IMR-90 (cell line): ENCODE results near the gene FXYD6. TPM values are rescaled to one million over a fixed set of nuclear protein-coding genes. Genes with fewer than 3 reads are reported as not detected.

Experiments
- ATAC-seq: fragments of 200-7000 bp; cut with Tn5 transposase; 2 replicates; pipeline ENCODE4 v1.9.1; 2020; ENCODE audit warnings: low read depth, mild to moderate bottlenecking, moderate library complexity
- BruUV-seq: library from RNA; stranded (reverse); fragments of 400-500 nt; replicated peaks from 2 replicates; lab custom pipeline; 2021; lab: Mats Ljungman, UMichigan
- CTCF ChIA-PET: fragments of 300-600 bp; formaldehyde crosslinking; extraction: SDS; loops from one replicate; lab custom pipeline; 2021; ENCODE audit warnings: antibody characterized with exemption; lab: Yijun Ruan, JAX
- POLR2A ChIA-PET: fragments of 300-600 bp; sonication (Branson Sonifier 250); formaldehyde crosslinking; loops from one replicate; lab custom pipeline; 2022; ENCODE audit warnings: antibody characterized with exemption; ENCODE audit not compliant: unreplicated experiment; lab: Charles Lee
- DNase-seq: peaks from one replicate; pipeline ENCODE4 v3.0.0; 2013
- H2AFZ ChIP-seq: replicated peaks from 2 replicates; pipeline ENCODE3; 2013; ENCODE audit warnings: low read length, mild to moderate bottlenecking; ENCODE audit not compliant: poor library complexity
- H2AK5ac ChIP-seq: 2 replicates; pipeline ENCODE4 v1.6.1; 2013; ENCODE audit warnings: low read depth, low read length, inconsistent platforms
- H2AK9ac ChIP-seq: replicated peaks from 2 replicates; pipeline ENCODE3; 2013; ENCODE audit warnings: mild to moderate bottlenecking, low read depth, low read length, moderate library complexity; ENCODE audit not compliant: poor library complexity
- H2BK120ac ChIP-seq: 2 replicates; pipeline ENCODE4 v1.6.1; 2013; ENCODE audit warnings: low read depth, low read length, inconsistent platforms
- H2BK15ac ChIP-seq: 3 replicates; pipeline ENCODE4 v1.6.1; 2013; ENCODE audit warnings: low read depth, low read length, inconsistent platforms
- H2BK20ac ChIP-seq: 2 replicates; pipeline ENCODE4 v1.6.1; 2013; ENCODE audit warnings: low read depth, mild to moderate bottlenecking, inconsistent platforms, low read length, moderate library complexity
- H2BK5ac ChIP-seq: 2 replicates; pipeline ENCODE4 v1.6.1; 2013; ENCODE audit warnings: mild to moderate bottlenecking, low read depth, low read length, inconsistent platforms; ENCODE audit not compliant: poor library complexity, severe bottlenecking
- H3K14ac ChIP-seq: replicated peaks from 2 replicates; pipeline ENCODE4 v1.6.1; 2013; ENCODE audit warnings: low read depth, low read length, inconsistent platforms
- H3K18ac ChIP-seq: 2 replicates; pipeline ENCODE4 v1.6.1; 2013; ENCODE audit warnings: low read depth, low read length, control low read depth
- H3K23ac ChIP-seq: 2 replicates; pipeline ENCODE4 v1.6.1; 2013; ENCODE audit warnings: low read depth, low read length, inconsistent platforms
- H3K27ac ChIP-seq: 2 replicates; pipeline ENCODE4 v1.5.1; 2013; ENCODE audit warnings: mild to moderate bottlenecking, control low read depth, low read length; ENCODE audit not compliant: insufficient read depth
- H3K27me3 ChIP-seq: 2 replicates; pipeline ENCODE4 v1.6.1; 2013; ENCODE audit warnings: low read length; ENCODE audit not compliant: control insufficient read depth, insufficient read depth
- H3K36me3 ChIP-seq: 2 replicates; pipeline ENCODE4 v1.6.1; 2013; ENCODE audit warnings: low read length, mixed read lengths; ENCODE audit not compliant: control insufficient read depth, insufficient read depth
- H3K4ac ChIP-seq: 2 replicates; pipeline ENCODE4 v1.6.1; 2013; ENCODE audit warnings: low read depth, low read length, inconsistent platforms
- H3K4me1 ChIP-seq: 2 replicates; pipeline ENCODE4 v1.6.1; 2013; ENCODE audit warnings: low read length, mixed read lengths; ENCODE audit not compliant: control insufficient read depth, insufficient read depth
- H3K4me2 ChIP-seq: 2 replicates; pipeline ENCODE4 v1.6.1; 2013; ENCODE audit warnings: low read depth, mild to moderate bottlenecking, control low read depth, low read length, moderate library complexity
- H3K4me3 ChIP-seq: 2 replicates; pipeline ENCODE4 v1.5.1; 2013; ENCODE audit warnings: low read depth, mild to moderate bottlenecking, control low read depth, low read length, moderate library complexity; ENCODE audit not compliant: insufficient read depth
- H3K56ac ChIP-seq: 2 replicates; pipeline ENCODE4 v1.6.1; 2013; ENCODE audit warnings: low read length, inconsistent platforms; ENCODE audit not compliant: insufficient read depth; ENCODE audit errors: extremely low read depth
- H3K79me1 ChIP-seq, 2 experiments: 2 replicates each; pipeline ENCODE4 v1.6.1; 2013; ENCODE audit warnings: low read length in 2 of 2, inconsistent platforms in 1 of 2, low read depth in 1 of 2
- H3K9ac ChIP-seq: 2 replicates; pipeline ENCODE4 v1.6.1; 2013; ENCODE audit warnings: low read depth, low read length, control low read depth
- H3K9me1 ChIP-seq: 2 replicates; pipeline ENCODE4 v1.6.1; 2013; ENCODE audit warnings: low read length, inconsistent platforms; ENCODE audit not compliant: insufficient read depth
- H3K9me3 ChIP-seq: 2 replicates; pipeline ENCODE4 v1.6.1; 2013; ENCODE audit warnings: low read length; ENCODE audit not compliant: control insufficient read depth, insufficient read depth
- H4K20me1 ChIP-seq: 2 replicates; pipeline ENCODE4 v1.6.1; 2013; ENCODE audit warnings: low read length, inconsistent platforms; ENCODE audit not compliant: insufficient read depth
- H4K5ac ChIP-seq: 2 replicates; pipeline ENCODE4 v1.6.1; 2013; ENCODE audit warnings: mild to moderate bottlenecking, low read depth, low read length, control low read depth
- H4K8ac ChIP-seq, 2 experiments: 2 replicates each; pipeline ENCODE4 v1.6.1; 2013; ENCODE audit warnings: low read depth in 2 of 2, low read length in 2 of 2, control low read depth in 1 of 2, inconsistent platforms in 1 of 2
- H4K91ac ChIP-seq: 2 replicates; pipeline ENCODE4 v1.6.1; 2013; ENCODE audit warnings: low read depth, low read length, inconsistent platforms; ENCODE audit not compliant: insufficient read depth
- CHD1 ChIP-seq: IDR thresholded peaks from 2 replicates; pipeline ENCODE4 v1.6.1; 2012; ENCODE audit warnings: low read depth, low read length, improper control_type of control experiment
- FOS ChIP-seq: fragments of 150-350 bp; IDR thresholded peaks from 2 replicates; pipeline ENCODE4 v1.6.1; 2016; ENCODE audit warnings: low read depth, low read length
- MXI1 ChIP-seq: IDR thresholded peaks from 2 replicates; pipeline ENCODE4 v1.6.1; 2012; ENCODE audit warnings: low read depth, mild to moderate bottlenecking, low read length, moderate library complexity, borderline replicate concordance
- NFE2L2 ChIP-seq: fragments of 150-350 bp; IDR thresholded peaks from 2 replicates; pipeline ENCODE4 v1.6.1; 2016; ENCODE audit warnings: low read depth, mild to moderate bottlenecking, low read length
- POLR2A ChIP-seq: IDR thresholded peaks from 2 replicates; pipeline ENCODE4 v1.6.1; 2012; ENCODE audit warnings: mild to moderate bottlenecking, low read depth, low read length
- RCOR1 ChIP-seq: IDR thresholded peaks from 2 replicates; pipeline ENCODE4 v1.6.1; 2012; ENCODE audit warnings: mild to moderate bottlenecking, low read length, improper control_type of control experiment; ENCODE audit not compliant: insufficient replicate concordance
- SMC3 ChIP-seq: fragments of 150-350 bp; IDR thresholded peaks from 2 replicates; pipeline ENCODE4 v1.6.1; 2016; ENCODE audit warnings: low read depth, mild to moderate bottlenecking, antibody characterized with exemption, low read length, moderate library complexity
- WGBS, 2 experiments: methylation state at CpG; one replicate each; pipeline versions ENCODE4 v1.1.5 to v1.1.7; 2013; ENCODE audit warnings: missing lambda C conversion rate in 2 of 2; ENCODE audit not compliant: insufficient read length in 1 of 2; ENCODE audit errors: extremely low coverage in 2 of 2; 5-methylcytosine and 5-hydroxymethylcytosine counted together
- dilution Hi-C: fragments of 300-500 bp; cut with HindIII; formaldehyde crosslinking; loops from one replicate; pipeline ENCODE4 v1.14.3; 2018; ENCODE audit warnings: low sequenced_read_pairs; ENCODE audit not compliant: unreplicated experiment
- in situ Hi-C: fragments of 300-500 bp; cut with MboI; formaldehyde crosslinking; loops from 3 replicates; pipeline ENCODE4 v1.14.3; 2019; ENCODE audit warnings: low sequenced_read_pairs, inconsistent platforms, mixed read lengths
- intact Hi-C: fragments of 100-400 bp; cut with micrococcal nuclease; formaldehyde crosslinking; loops from 2 replicates; pipeline ENCODE4 v1.10.0; 2022
- polyA plus RNA-seq, 3 experiments: library from polyadenylated mRNA; depleted of rRNA; stranded (reverse); fragments of >200 nt; gene quantifications; 2 replicates each; pipeline ENCODE4 v1.2.3, GENCODE V29; 2012; ENCODE audit warnings: low replicate concordance in 1 of 3
- total RNA-seq: library from RNA; depleted of rRNA; stranded (reverse); fragments of >200 nt; gene quantifications from 2 replicates; pipeline ENCODE4 v1.2.3, GENCODE V29; 2012
- TF ChIP-seq, protein P1 (sequence below): conservative IDR thresholded peaks from 2 replicates; pipeline ENCODE4 v1.5.1; 2012; ENCODE audit warnings: mild to moderate bottlenecking, low read depth, low read length, improper control_type of control experiment
- TF ChIP-seq, protein P2 (sequence below): fragments of 150-350 bp; IDR thresholded peaks from 2 replicates; pipeline ENCODE4 v1.6.1; 2017; ENCODE audit warnings: mild to moderate bottlenecking, antibody characterized with exemption, low read length, low read depth
- TF ChIP-seq, protein P3 (sequence below): fragments of 150-350 bp; IDR thresholded peaks from 2 replicates; pipeline ENCODE4 v1.6.1; 2016; ENCODE audit warnings: low read depth, mild to moderate bottlenecking, low read length, moderate library complexity, borderline replicate concordance

The FXYD6 gene
- total and polyA plus RNA-seq, 2 of the 4 experiments (the other 2 are of a cell fraction), result 0.32 TPM; not detected in 1

DNA sequence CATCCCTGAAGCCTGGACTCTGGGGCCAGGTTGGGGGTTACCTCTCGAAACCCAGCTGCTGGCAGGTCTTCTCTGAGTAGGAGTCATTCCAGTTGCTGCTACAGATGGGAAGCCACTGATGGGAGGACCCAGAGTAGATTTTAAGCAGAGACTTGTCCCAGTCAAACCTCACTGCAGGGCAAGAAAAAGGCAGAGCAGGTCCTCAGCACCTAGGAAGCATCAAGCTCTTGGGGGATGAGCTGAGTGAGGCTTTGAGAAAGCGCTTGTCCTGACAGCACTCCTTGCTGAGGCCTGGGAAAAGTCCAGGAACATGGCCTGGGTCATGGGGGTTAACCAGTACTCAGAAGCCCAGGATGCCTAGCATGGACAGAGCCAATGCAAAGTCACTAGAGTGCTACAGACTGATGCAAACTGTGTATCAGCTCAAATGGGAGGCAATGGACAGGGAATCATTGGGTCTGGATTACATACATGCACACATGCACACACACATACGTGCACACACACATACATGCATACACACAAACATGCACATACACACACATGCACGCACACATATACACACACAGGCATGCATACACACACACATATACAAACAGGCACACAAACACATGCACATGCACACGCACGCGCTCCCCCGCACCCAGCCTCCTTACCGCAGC, 37.4 kb upstream of the FXYD6 start:
- Histone ChIP-seq H3K9me1 (no peaks in the 10 kb centered on the region), H3K23ac (no peak overlapping the region), H4K5ac (no peak overlapping the region), H3K9ac (no peak overlapping the region), H3K14ac (no peak overlapping the region), H3K4me3 (no peak overlapping the region), H3K9me3 (no peaks in the 10 kb centered on the region), H3K4ac (no peak overlapping the region), H3K56ac (no peak overlapping the region), H3K27ac (no peak overlapping the region), H2AFZ (no peak overlapping the region), H3K18ac (no peak overlapping the region), H3K4me1 (no peaks in the 10 kb centered on the region), H2BK120ac (no peak overlapping the region), H3K4me2 (no peak overlapping the region), H3K36me3 (no peaks in the 10 kb centered on the region), H2BK15ac (no peak overlapping the region), H4K91ac (no peak overlapping the region), H4K8ac (no peak overlapping the region), H4K20me1 (no peaks in the 10 kb centered on the region), H3K79me1 (no peaks in the 10 kb centered on the region), H2BK5ac (no peak overlapping the region), H3K27me3 (peaks cover 6% of the 10 kb centered on the region), H2AK9ac (no peak overlapping the region), H2BK20ac (no peak overlapping the region), H2AK5ac (no peak overlapping the region)
- ChIA-PET POLR2A (no interaction called here), CTCF (no interaction called here)
- BruUV-seq, result no TSS peak
- DNase-seq (no peak), ATAC-seq (no peak)
- in situ Hi-C loops (no loop called here), dilution Hi-C loops (no loop called here), intact Hi-C loops (no loop called here)
- WGBS, 2 experiments, result 67% methylated on average over 3 of the region's 9 CpGs; no CpG with 5 or more reads in 1 of the 2 experiments
- no peak for TF ChIP-seq RCOR1
- TF ChIP-seq, protein P1, sequence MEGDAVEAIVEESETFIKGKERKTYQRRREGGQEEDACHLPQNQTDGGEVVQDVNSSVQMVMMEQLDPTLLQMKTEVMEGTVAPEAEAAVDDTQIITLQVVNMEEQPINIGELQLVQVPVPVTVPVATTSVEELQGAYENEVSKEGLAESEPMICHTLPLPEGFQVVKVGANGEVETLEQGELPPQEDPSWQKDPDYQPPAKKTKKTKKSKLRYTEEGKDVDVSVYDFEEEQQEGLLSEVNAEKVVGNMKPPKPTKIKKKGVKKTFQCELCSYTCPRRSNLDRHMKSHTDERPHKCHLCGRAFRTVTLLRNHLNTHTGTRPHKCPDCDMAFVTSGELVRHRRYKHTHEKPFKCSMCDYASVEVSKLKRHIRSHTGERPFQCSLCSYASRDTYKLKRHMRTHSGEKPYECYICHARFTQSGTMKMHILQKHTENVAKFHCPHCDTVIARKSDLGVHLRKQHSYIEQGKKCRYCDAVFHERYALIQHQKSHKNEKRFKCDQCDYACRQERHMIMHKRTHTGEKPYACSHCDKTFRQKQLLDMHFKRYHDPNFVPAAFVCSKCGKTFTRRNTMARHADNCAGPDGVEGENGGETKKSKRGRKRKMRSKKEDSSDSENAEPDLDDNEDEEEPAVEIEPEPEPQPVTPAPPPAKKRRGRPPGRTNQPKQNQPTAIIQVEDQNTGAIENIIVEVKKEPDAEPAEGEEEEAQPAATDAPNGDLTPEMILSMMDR, result no peak
- no peak for TF ChIP-seq CHD1
- TF ChIP-seq MXI1, result no peak
- TF ChIP-seq, protein P2, sequence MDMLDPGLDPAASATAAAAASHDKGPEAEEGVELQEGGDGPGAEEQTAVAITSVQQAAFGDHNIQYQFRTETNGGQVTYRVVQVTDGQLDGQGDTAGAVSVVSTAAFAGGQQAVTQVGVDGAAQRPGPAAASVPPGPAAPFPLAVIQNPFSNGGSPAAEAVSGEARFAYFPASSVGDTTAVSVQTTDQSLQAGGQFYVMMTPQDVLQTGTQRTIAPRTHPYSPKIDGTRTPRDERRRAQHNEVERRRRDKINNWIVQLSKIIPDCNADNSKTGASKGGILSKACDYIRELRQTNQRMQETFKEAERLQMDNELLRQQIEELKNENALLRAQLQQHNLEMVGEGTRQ, result no peak
- TF ChIP-seq POLR2A, result no peak
- TF ChIP-seq, protein P3, sequence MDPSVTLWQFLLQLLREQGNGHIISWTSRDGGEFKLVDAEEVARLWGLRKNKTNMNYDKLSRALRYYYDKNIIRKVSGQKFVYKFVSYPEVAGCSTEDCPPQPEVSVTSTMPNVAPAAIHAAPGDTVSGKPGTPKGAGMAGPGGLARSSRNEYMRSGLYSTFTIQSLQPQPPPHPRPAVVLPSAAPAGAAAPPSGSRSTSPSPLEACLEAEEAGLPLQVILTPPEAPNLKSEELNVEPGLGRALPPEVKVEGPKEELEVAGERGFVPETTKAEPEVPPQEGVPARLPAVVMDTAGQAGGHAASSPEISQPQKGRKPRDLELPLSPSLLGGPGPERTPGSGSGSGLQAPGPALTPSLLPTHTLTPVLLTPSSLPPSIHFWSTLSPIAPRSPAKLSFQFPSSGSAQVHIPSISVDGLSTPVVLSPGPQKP, result no peak
- TF ChIP-seq FOS, result no peak
- no peak for TF ChIP-seq NFE2L2
- no peak for TF ChIP-seq SMC3
